ENCODE data around the gene RNF212. TPM values are rescaled to one million over a fixed set of nuclear protein-coding genes. Genes with fewer than 3 reads are reported as not detected.

Gene RNF212
- total and polyA plus RNA-seq, 2 donors = 4.0 to 4.2 TPM

DNA sequence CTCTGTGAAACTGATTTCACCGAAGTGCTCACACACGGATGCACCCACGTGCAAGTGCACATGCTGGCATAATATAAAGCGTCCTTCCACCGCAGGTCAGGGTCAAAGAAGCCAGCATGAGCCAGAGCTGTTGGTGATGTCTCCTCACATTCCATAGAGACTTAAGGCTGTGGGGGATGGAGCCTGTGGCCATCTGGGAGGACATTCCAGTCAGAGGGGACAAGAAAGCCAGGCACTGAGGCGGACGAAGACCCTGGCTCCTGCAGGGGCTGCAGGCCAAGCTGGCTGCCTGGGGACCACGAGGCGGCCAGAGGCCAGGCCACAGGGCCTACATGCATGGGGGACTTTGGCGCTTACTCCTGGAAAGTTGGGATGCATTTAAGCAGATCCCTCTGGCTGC, 7.7 kb downstream of the RNF212 start:
- DNase-seq (ENCODE audit: extremely low spot score) = no peak
- H3K36me3 ChIP-seq (ENCODE audit: insufficient read depth) = no peaks in the 10 kb centered on the region
- no peak overlapping the region for H3K4me3 ChIP-seq (ENCODE audit: low read depth, low read length)
- 69% methylated on average over 10 of the region's 10 CpGs for WGBS
- H3K4me1 ChIP-seq (ENCODE audit: insufficient read depth) = no peaks in the 10 kb centered on the region
- H3K27ac ChIP-seq (ENCODE audit: low read depth) = no peak overlapping the region

DNA sequence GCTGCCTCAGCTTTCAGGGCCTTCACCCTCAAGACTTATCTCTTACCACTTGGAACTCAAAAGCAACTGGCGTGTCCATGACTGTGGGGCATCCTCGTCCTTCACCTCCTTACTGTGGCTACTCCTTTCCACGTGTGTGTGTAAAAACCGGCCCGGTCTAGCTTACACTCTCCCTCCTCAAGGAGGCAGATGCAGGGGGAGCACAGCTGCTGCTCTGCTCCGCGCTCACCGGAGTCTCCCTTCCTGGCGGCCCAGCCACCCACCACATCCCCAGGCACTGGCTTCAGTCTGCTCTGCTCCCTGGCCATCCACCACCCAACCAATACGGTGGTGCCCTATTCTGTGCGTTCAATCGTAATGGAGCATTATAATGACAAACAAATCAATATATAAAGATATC, 8.3 kb downstream of the RNF212 start:
- H3K4me3 ChIP-seq (ENCODE audit: low read depth, low read length) = no peak overlapping the region
- DNase-seq (ENCODE audit: extremely low spot score) = no peak
- no peaks in the 10 kb centered on the region for H3K4me1 ChIP-seq (ENCODE audit: insufficient read depth)
- no peaks in the 10 kb centered on the region for H3K36me3 ChIP-seq (ENCODE audit: insufficient read depth)
- H3K27ac ChIP-seq (ENCODE audit: low read depth) = no peak overlapping the region
- WGBS = 78% methylated on average over 12 of the region's 12 CpGs

DNA sequence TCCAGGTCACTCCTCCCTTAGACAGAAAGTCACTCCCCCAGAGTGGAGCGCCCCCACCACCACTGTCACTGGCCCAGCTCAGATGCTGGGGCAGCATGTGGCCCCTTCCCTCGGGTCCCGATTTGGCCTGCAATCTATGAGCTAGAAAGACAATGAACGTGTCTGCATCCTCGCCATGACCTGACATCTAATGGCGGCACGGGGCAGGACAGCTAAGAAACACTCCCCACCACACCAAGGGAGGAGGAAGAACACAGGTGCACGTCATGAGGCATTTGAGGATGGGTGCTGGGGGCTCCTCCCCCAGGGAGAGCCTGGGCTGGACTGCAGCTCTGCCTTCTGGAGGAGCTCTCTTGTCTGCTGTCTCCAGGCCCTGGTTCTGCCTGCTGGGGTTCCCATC, 8.7 kb downstream of the RNF212 start:
- Histone ChIP-seq H3K27ac (ENCODE audit: low read depth) (no peak overlapping the region), H3K36me3 (ENCODE audit: insufficient read depth) (no peaks in the 10 kb centered on the region), H3K4me3 (ENCODE audit: low read depth, low read length) (no peak overlapping the region), H3K4me1 (ENCODE audit: insufficient read depth) (no peaks in the 10 kb centered on the region)
- DNase-seq (ENCODE audit: extremely low spot score) = no peak
- WGBS = 89% methylated on average over 8 of the region's 8 CpGs

DNA sequence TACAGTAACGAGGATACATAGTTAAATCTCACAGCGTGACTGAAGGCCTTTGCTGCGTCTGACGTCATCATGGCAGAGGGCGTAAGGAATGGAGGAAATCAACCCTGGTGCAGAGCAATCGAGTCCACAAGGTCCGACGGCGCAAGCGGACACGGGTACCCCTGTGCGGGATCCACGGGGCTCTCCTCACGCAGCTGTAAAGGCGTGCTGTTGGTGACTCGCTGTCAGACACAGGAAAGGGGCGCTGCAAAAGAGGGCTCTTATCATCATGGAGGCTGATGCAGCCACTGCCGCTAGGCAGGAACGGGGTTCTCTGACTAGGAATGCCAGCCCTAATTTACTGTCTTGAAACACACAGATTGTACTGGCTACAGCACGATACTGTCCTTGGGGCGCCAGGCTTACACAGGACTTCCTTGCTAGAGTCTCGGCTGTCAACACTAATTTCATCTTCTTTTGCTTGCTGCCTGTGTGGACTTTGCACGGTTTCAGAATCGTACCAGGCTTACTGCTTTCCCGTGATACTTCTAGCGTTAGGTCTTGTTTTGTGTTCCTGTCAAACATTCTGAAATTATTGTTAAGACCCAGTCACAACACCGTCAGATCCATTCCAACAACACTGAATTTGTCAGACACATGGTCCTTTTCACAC, 13.6 kb downstream of the RNF212 start:
- Histone ChIP-seq H3K27ac (ENCODE audit: low read depth) (no peak overlapping the region), H3K4me1 (ENCODE audit: insufficient read depth) (no peaks in the 10 kb centered on the region), H3K4me3 (ENCODE audit: low read depth, low read length) (no peak overlapping the region), H3K36me3 (ENCODE audit: insufficient read depth) (no peaks in the 10 kb centered on the region)
- 85% methylated on average over 27 of the region's 27 CpGs for WGBS
- DNase-seq (ENCODE audit: extremely low spot score) = no peak

DNA sequence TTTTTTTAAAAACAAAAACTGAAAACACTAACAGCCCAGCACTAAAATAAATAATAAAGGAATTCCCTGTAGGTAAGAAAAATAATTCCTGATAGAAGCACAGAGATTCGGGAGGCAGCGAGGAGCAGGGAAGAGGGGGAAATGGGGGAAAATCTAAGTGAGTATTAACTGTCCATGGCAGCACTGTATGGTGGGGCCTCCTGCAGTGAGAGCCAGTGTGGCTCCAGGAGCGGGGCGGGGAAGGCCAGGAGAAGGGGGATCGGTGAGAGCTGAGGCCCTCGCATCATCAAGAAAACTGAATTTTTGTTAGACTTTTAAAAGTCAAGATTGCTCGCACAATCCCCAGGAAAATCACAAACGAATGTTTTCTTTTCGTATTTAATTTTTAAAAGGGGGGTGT, 14.1 kb downstream of the RNF212 start:
- H3K27ac ChIP-seq (ENCODE audit: low read depth) = no peak overlapping the region
- no peak for DNase-seq (ENCODE audit: extremely low spot score)
- no peak overlapping the region for H3K4me3 ChIP-seq (ENCODE audit: low read depth, low read length)
- H3K4me1 ChIP-seq (ENCODE audit: insufficient read depth) = no peaks in the 10 kb centered on the region
- H3K36me3 ChIP-seq (ENCODE audit: insufficient read depth) = no peaks in the 10 kb centered on the region
- 92% methylated on average over 9 of the region's 9 CpGs for WGBS

DNA sequence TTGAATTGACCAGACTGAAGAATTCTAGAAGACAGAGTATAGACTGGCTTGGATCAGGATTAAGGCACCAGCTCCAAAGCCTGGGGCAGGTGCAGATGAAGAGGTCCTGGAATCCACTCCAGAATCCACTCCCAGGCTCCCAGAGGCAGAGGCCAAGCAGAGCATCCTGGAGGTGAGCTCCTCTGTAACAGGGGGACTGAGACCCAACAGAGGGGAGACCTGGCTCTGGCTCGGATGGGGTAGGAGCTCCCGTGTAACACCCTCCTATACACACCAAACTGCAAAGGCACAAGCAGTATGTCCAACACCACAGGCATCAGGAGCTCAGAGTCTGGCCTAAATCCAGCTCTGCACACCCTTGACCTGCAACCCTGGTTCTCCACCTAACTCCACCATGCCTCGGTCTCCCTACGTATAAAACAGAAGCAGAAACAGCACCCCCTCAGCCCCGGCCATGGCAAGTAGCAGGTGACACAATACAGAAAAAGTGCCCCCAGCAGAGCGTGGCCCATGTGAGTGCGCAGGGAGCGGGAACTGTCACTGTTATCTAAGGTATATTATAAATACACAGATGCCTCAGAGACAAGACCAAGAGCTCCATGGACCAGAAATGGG, 14.9 kb downstream of the RNF212 start:
- Histone ChIP-seq H3K4me3 (ENCODE audit: low read depth, low read length) (no peak overlapping the region), H3K36me3 (ENCODE audit: insufficient read depth) (no peaks in the 10 kb centered on the region), H3K4me1 (ENCODE audit: insufficient read depth) (no peaks in the 10 kb centered on the region), H3K27ac (ENCODE audit: low read depth) (no peak overlapping the region)
- no peak for DNase-seq (ENCODE audit: extremely low spot score)
- WGBS = 89% methylated on average over 8 of the region's 8 CpGs

DNA sequence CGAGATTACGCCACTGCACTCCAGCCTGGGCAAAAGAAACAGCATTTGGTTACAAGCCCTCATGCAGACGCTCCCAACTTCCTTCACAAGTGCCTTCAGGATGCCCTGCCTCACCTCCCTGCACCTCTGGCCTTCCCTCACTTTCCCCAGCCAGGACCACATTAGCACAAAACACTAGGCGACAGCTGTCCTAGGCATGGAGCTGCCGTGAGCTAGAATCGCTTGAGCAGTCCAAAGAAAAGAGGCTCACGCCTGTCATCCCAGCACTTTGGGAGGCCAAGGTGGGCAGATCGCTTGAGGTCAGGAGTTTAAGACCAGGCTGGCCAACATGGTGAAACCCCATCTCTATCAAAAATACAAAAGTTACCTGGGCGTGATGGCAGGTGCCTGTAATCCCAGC, 15.8 kb downstream of the RNF212 start:
- no peaks in the 10 kb centered on the region for H3K36me3 ChIP-seq (ENCODE audit: insufficient read depth)
- no peaks in the 10 kb centered on the region for H3K4me1 ChIP-seq (ENCODE audit: insufficient read depth)
- H3K4me3 ChIP-seq (ENCODE audit: low read depth, low read length) = no peak overlapping the region
- 90% methylated on average over 9 of the region's 9 CpGs for WGBS
- DNase-seq (ENCODE audit: extremely low spot score) = no peak
- H3K27ac ChIP-seq (ENCODE audit: low read depth) = no peak overlapping the region

DNA sequence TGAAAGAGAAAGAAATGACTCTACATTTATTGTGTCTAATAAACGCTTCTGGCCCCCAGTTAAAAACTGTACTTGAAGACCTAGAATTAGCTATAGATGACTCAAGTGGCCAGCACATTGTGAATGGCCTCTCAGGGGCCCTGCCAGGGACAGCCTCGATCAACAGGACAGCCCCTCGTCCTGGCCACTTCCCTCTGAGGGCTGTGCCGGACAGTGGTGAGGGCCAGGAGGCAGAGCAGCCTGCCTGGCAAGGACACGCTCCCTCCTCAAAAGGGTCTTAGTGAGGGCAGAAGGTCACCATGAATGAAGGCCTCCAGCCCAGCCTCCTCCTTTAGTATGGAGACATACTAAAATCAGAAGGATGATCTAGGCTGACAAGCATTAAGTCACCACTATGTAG, 16.5 kb downstream of the RNF212 start:
- 87% methylated on average over 5 of the region's 5 CpGs for WGBS
- H3K4me1 ChIP-seq (ENCODE audit: insufficient read depth) = no peaks in the 10 kb centered on the region

DNA sequence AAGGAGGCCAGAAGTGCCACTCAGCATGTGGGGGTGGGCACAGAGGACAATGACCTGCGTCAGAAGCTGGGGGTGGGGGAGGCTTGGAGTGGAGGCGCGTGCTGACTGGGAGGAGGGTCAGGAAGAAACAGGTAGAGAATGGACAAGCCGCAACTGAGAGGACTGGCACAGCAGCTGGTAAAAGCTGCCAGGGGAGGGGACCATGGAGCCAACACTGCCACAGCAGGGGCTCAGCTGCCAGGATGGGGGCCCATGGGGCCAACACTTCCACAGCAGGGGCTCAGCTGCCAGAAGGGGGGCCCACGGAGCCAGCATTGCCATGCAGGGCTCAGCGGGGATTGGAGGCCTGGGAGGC, 19.1 kb downstream of the RNF212 start:
- no peak for DNase-seq (ENCODE audit: extremely low spot score)
- WGBS = 76% methylated on average over 6 of the region's 6 CpGs
- Histone ChIP-seq H3K4me3 (ENCODE audit: low read depth, low read length) (no peak overlapping the region), H3K27ac (ENCODE audit: low read depth) (no peak overlapping the region), H3K4me1 (ENCODE audit: insufficient read depth) (no peaks in the 10 kb centered on the region), H3K36me3 (ENCODE audit: insufficient read depth) (no peaks in the 10 kb centered on the region)

More for the DNA sequence above, 16.5 kb downstream of the RNF212 start:
- H3K4me3 ChIP-seq (ENCODE audit: low read depth, low read length) = no peak overlapping the region
- H3K27ac ChIP-seq (ENCODE audit: low read depth) = no peak overlapping the region
- no peak for DNase-seq (ENCODE audit: extremely low spot score)
- H3K36me3 ChIP-seq (ENCODE audit: insufficient read depth) = no peaks in the 10 kb centered on the region

DNA sequence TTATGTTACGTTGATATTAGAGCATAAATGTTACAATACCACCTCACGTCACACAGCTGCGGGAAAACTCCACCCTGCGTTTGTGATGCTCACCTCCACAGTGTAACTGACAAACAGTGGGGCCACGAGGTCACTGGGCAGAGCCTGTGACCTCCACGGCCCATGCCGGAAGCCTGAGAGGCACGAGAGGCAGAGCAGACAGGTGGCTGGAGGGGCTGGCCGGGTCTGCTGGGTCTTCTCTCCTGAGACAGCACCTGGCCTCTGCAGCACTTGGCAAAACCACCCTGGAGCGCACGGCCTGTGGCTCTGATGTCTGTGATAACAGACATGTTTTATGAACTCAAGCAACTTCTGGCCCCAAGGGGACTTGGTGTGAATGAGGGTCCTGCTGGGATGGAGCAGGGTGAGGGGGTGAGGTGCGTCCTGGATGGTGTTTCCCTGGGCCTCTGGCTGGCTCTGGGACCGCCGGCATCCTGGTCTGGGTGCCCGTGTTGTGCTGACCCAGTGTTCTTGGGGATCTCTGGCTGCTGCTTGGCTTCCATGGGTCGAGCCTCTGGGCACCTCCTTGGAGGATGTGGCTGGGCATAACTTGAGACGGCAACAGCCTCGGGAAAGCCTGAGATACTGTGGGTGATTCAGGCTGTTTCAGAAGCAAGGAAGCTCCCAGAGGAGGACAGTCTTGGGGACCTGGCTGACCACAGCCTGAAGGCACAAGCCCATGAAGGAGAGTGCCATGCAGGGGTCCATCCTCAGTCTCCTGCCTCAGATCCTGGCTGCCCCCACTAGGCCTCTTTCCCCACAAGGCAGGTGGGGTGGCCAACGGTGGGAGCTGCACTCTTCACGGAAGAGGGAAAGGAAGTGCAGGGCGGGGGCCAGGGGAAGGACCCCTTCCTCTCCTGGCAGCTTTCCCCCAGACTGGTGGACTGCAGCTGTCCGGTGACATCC, 19.7 kb downstream of the RNF212 start:
- H3K4me1 ChIP-seq (ENCODE audit: insufficient read depth) = no peaks in the 10 kb centered on the region
- 73% methylated on average over 22 of the region's 22 CpGs for WGBS
- H3K36me3 ChIP-seq (ENCODE audit: insufficient read depth) = no peaks in the 10 kb centered on the region
- H3K4me3 ChIP-seq (ENCODE audit: low read depth, low read length) = no peak overlapping the region
- H3K27ac ChIP-seq (ENCODE audit: low read depth) = no peak overlapping the region
- no peak for DNase-seq (ENCODE audit: extremely low spot score)

DNA sequence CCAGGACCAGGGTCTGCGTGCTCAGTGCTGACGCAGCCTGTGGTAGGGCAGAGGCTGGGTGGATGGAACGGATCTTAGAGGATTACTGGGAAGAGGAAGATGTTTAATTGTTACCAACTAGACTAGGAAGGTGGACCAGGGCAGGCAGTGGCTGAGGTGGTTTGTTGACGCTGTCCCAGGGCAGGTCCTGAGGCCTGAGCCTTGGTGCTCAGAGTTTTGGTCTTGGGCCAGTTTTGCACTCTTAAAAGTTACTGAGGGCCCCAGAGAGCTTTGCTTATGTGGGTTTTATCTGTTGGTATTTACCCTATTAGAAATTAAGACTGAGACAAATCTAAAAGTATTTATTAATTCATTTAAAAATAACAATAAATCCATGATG, 20.4 kb downstream of the RNF212 start:
- no peak for DNase-seq (ENCODE audit: extremely low spot score)
- 86% methylated on average over 4 of the region's 4 CpGs for WGBS

DNA sequence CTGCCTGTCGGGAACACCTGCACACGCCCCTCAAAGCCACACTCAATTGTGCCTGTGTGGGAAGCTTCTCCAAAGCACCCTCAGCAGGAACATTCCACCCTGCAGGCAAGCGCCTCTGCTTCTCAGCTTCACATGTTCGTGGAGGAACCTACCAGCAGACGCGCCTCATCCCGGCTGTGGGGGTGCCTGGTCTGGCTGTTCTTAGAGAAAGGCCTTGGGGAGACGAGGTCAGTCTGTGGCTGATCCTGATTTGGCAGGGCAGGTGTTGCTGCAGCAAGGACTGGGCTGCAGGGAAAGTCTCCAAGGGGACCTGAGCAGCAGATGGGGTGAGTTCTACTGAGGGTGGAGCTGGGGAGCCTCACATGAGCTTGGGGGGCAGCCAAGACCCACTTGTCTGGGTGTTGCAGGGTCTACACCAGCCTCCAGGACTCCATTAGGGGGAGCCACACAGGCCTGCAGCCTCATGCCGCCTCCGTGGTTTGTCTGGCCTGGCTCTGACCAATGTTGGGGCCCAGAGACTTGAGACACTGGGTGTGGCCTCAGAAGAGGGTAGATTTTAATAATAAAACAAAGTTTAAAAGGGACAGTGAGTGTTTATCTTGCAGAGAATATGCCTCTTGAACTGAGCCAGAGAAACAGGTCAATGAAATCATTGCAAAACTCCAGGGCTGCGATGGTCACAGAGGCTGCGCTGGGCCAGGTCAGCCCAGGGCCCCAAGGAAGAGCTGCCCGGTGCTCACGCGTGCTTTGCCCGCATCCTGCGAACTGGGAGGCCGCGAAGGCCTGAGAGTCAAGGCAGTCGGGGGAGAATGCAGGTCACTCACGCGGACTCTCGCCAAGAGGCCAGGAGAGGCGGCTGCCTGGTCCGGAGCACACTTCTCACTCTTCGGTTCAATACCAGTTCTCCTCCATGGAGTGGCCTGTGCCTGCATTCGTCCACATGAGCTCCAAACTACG, 21.1 kb downstream of the RNF212 start:
- no peak for DNase-seq (ENCODE audit: extremely low spot score)
- no peaks in the 10 kb centered on the region for H3K36me3 ChIP-seq (ENCODE audit: insufficient read depth)
- WGBS = 85% methylated on average over 28 of the region's 28 CpGs

More for the DNA sequence above, 20.4 kb downstream of the RNF212 start:
- Histone ChIP-seq H3K4me1 (ENCODE audit: insufficient read depth) (no peaks in the 10 kb centered on the region), H3K4me3 (ENCODE audit: low read depth, low read length) (no peak overlapping the region), H3K27ac (ENCODE audit: low read depth) (no peak overlapping the region), H3K36me3 (ENCODE audit: insufficient read depth) (no peaks in the 10 kb centered on the region)

DNA sequence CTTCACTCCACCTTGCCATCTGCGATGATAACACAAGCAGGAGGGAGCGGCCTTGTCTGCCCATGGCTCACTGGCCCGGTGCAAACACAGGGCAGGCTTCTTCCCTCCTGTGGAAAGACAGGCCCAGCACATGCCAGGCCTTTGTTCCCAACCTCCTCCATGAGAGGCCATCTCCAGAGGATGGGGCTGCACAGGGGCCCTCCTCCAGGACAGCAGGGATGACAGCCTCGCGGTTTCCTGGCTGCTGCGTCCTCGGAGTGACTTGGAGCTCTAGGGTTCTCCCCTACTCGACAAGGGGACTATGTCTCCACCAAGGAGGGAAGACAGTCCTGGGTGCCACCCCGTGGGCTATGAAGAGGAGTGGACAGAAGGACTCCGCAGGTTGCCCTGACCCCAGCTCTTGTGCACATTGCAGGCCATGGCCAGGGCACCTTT, 21.8 kb downstream of the RNF212 start:
- H3K27ac ChIP-seq (ENCODE audit: low read depth) = no peak overlapping the region
- H3K36me3 ChIP-seq (ENCODE audit: insufficient read depth) = no peaks in the 10 kb centered on the region
- DNase-seq (ENCODE audit: extremely low spot score) = no peak
- H3K4me3 ChIP-seq (ENCODE audit: low read depth, low read length) = no peak overlapping the region
- no peaks in the 10 kb centered on the region for H3K4me1 ChIP-seq (ENCODE audit: insufficient read depth)
- 92% methylated on average over 10 of the region's 10 CpGs for WGBS

More for the DNA sequence above, 21.1 kb downstream of the RNF212 start:
- Histone ChIP-seq H3K27ac (ENCODE audit: low read depth) (no peak overlapping the region), H3K4me3 (ENCODE audit: low read depth, low read length) (no peak overlapping the region), H3K4me1 (ENCODE audit: insufficient read depth) (no peaks in the 10 kb centered on the region)
